ENCODE data around the gene GIPR.
"Not testable (repeated sequence)": the region's sequence is repeated elsewhere in the genome, so short reads cannot be mapped to it uniquely, and the experiment has no call there.

Gene GIPR

DNA sequence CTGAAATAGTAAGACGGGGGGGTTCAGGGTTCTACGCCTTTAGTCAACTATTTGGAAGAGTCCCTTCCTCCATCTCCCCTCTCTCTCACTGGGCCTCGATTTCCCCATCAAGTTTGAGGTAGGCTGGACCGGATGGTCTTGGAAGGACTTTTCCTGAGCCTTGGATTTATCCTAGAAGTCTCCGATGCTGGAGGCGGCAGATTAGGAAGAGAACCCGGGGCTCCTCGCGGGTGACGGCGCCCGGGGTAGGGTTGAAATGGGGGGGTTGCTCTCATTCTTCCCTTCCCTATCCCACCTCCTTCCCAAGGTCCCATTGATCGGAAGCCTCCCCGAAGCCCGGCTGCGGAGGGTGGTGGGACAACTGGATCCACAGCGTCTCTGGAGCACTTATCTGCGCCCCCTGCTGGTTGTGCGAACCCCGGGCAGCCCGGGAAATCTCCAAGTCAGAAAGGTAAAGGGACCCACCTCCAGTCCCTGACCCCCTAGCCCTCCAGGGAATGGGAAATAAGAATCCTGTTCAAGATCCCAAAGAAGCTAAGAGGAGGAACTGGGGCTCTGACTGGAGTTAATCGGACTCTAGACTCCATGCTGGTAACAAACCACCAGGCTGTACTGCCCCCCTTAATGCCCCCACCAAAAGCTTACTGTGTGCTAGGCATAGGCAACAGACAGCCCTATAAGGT is 25.2 kb downstream of the GIPR start:
- FAIRE-seq, result no peak

DNA sequence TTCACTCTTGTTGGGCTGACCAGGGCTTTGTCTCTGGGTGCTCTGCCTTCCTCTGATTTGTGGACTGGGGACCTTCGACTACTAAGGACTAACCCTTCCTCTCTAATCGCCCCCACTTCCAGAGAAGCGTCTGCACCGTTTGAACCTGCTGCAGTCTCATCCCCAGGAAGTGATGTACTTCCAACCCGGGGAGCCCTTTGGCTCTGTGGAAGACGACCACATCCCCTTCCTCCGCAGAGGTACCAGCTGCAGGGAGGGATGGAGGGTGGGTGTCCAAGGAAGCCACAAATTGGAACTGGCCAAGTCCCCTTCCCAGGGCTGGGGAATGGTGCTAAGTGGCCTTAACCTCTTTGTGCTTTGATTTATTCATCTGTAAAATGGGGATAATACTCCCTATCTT is 33.7 kb downstream of the GIPR start:
- no peak for FAIRE-seq

DNA sequence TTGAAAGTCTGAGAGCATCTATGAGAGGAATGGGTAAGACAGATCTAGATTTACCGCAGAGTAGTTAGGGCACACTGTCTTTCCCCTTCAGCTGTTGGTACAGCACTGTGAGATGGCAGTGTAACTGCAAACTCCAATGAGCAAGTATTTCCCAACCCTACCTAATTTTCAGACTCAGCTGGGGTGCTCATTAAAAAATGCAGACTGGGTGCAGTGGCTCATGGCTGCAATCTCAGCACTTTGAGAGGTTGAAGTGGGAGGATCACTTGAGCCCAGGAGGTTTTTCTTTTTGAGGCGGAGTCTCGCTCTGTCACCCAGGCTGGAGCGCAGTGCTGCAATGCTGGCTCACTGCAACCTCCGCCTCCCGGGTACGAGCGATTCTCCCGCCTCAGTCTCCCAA is 37.1 kb downstream of the GIPR start:
- FAIRE-seq, result no peak

DNA sequence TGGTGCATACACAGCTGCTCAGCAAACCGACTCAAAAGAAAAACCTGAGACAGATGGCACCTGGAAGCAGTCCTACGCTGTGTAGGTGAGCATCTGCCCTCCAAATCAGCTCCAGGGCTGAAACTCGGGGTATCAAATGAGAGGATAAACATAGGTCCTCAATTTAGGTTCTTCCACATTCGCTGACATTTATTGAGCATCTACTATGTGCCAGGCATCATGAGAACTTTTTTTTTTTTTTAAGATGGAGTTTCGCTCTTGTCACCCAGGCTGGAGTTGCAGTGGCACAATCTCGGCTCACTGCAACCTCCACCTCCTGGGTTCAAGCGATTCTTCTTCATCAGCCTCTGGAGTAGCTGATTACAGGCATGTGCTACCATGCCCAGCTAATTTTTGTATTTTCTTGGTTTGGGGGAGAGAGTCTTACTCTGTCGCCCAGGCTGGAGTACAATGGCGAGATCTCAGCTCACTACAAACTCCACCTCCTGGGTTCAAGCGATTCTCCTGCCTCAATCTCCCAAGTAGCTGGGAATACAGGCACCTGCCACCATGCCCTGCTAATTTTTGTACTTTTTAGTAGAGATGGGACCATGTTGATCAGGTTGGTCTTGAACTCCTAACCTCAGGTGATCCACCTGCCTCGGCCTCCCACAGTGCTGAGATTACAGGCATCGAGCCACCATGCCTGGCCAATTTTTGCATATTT is 37.8 kb downstream of the GIPR start:
- FAIRE-seq, result no peak

DNA sequence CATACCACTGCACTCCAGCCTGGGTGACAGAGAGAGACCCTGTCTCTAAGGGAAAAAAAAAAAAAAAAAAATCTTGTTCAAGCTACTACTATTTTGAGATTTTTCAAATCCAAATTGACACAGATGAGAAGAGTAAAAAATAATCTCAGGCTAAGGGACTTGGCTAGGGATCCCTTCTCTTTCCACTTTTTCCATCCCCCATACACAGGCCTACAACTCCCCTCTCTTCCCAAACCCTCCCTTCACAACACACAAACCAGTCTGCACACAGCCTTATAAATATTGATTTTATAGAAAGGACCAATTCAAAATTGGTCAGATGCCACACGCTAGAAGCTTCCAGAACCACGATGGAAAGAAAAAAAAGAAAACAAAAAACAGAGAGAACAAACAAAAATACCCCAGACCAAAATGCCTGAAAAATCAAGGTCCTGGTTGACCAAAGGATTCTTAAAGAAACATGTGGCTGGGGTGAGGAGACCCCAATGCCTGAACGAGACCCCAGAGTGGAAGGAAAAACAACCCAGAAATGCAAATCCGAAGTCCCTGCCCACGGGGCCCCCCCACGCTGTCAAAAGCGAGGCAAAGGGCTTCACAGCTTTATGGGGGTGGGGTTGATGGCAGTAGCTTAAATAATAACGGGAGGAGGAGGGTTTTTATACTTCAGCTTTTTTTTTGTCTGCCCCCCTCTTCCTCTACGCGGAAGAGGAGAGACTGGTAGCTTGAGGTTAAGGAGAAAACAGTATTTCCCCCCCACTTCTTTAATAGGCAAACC is 42.5 kb downstream of the GIPR start:
- FAIRE-seq, result no peak

DNA sequence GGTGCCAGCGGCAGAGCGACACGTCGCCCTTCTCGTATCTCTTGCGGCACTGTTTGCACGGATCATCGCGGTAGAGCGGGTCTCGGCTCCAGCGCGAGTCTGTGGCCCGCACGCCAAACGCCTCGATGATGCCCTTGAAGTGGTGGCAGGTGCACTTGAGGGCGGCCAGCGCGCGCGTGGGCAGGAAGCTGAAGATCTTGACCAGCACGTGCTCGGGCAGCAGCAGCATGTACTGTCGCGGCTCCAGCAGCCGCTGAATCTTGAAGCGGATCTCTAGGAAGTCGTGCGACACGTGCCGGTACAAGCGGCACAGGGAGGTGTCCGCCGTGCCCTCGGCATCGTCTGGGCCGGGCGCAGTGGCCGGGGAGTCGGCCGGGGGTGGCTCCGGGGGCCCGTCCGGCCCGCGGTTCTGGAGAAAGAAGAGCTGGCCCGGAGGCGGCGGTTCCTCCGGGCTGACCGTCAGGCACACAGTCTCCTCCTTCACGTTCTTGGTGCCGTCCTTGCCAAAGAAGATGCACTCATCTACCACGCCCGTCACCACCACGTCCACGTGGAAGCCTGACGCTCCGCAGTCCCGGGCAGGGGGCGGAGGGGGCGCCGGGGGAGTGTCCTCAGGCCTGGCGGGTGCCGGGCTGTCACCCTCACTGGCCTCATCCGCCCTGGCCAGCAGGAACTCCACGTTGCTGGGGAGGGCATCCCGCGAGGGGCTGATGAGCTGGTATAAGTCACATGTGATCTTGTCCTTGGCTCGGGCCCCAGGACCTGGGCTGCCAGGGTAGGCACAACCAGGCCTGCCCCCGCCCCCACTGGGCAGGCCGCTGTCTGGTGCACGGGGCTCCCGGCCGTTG is 44.1 kb downstream of the GIPR start:
- FAIRE-seq, result no peak

DNA sequence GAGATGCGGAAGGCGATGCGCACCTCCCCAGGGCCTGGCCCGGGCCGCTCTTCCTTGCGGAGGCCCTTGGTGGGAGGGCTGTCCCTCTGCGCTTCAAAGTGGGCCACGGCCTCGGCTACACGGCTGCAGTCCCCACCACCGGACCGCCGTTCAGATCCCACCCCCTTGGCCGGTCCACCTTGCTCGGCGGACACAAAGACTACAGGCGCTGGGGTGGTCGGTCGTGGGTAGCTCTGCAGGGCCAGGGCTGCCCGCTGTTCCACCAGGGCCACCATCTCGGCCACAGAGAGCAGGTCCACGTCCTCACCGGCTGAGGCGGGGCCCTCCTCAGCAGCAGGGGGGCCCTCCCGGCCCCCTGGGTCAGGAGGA is 44.7 kb downstream of the GIPR start:
- FAIRE-seq, result no peak

DNA sequence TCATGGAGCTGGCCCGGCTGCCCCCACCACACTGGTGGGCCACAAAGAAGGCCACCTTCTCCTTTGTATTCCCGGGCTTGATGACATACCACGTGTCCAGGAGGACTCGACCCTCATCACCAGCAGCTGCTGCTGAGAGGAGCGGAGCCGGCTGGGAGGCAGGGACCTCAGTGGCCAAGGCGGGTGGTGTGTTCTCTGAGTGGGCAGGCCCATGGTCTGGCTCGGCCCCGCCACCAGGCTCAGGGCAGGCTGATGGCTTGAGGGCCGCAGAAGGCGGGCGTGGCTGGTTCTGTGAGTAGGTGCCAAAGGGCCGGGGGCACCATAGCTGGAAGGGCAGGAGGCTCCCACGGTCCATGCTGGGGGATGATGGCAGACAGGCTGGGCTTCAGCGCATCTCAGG is 45.1 kb downstream of the GIPR start:
- FAIRE-seq, result no peak

DNA sequence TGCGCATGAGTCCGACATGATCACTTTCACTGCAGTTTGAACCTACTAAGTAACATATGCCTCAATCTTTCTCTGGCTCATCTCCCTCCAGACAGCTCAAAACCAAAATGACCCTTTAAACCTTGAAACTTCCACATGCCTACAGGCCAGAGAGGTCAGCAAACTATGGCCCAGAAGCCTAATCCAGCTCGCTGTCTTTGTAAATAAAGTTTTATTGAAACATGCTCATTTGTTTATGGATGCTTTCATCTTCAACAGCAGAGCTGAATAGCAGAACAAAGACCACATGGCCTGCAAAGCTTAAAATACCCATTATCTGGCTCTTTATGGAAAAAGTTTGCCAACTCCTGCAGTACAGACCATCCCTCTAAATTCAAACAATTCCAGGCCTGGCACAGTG is 47.1 kb downstream of the GIPR start:
- FAIRE-seq, result no peak

DNA sequence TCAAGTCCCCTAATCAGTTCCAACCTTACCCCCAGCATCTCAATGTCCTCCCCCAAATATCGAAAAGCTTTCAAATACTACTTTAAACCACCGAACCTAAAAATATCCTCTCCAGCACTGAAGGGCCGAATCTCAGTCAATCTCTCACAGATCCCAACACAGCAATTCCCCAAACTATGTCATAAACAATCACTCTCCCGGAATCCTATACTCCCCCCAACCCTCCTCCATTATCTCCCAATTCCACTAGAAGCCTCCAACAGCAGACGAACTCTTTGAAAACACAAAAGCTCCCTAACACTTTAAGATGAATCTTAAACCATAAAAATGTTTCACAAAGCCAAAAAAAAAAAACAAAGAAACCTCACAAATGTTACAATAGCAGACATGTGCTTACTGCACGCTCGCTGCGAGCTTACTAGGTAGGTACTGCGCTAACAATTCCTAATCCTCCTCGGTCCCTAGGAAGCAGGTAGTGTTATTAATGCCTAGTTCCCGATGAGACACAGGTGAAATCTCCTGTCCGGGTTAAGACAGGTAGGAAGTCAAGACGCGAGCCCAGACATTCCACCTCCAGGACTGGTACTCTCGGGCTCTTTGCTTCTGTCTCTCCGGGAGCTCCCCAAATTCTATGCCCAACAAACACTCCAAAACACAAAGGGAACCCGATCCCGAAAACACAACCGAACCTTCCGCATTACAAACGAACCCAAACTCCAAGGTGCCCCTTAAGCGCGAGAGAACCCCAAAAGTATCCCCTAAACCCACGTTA is 48.5 kb downstream of the GIPR start:
- FAIRE-seq, result no peak

DNA sequence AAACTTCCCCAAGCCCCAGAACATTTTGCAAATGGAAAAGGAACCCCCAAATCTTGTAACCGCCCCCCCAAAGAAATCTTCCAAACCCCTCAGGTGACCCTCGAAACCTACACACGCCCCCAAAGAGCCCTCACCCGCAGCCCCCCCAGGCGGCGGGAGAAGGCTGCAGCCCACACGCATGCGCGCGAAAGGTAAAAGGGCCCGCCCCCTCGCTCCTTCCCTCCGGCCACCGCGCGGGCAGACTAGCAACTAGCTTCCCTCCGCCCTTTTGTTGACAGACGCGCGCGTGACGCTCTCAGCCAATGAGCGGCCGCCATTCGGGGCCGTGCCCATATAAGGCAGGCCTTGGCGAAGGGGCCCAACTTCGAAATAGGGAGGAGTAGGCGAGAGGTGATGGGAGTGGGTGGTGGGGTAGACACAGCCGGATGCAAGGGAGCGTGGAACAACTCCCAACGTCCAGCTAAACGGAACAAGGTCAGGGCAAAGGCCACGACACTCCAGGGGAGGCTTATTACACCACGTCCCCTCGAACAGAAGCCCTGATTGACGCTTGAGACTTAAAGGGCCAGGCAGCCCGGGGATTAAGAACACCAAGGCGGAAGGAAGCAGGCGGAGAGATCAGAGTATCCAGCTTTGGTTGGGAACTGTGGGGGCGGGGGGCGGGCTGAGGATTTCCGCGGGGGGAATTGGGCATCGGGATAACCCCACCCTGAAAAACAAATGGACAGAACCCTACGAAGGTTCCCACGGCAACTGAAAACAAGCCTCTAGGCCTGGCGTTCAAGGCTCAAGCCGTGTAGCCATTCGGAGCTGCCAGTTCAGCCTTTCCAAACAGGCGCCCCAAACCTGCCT is 49.3 kb downstream of the GIPR start:
- peak; percentile 96 for FAIRE-seq

DNA sequence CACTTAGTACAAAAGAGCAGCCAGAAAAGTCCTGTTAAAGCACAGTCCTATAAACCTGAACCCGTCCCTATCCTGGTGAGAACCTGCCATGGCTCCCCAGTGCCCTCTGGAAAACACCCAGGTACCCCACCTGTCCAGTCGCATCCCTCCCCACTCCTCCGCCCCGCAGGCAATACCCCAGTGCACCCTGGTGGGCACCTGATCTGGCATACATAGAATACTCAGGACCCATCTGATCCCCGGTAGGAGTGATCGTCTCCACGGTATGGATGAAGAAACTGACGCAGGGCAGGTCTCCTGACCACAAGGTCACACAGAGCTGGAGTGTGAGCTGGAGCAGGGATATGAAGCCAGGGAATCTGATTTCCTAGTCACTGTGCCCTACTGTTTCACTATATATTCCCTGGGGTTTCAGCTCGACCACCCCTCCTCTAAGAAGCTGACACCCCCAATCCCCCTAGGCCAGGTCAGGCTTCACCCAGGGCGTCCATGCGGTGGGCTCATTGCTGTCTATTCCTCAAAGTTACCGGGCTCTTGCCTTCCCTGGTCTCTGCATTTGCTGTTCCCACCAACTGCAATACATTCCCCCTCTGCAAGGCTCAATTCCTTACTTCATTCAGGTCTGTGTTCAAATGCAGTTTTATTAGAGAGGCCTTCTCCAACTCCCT is 50.1 kb downstream of the GIPR start:
- FAIRE-seq, result no peak

DNA sequence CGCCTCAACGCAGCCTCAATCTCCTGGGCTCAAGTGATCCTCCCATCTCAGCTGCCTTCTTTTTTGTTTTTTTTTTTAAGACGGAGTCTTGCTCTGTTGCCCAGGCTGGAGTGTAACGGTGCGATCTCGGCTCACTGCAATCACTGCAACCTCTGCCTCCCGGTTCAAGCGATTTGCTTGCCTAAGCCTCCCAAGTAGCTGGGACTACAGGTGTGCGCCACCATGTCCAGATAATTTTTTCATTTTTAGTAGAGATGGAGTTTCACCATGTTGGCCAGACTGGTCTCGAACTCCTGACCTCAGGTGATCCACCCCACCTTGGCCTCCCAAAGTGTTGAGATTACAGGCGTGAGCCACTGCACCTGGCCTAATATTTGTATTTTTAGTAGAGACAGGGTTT is 52.0 kb downstream of the GIPR start:
- FAIRE-seq, result not testable (repeated sequence)

DNA sequence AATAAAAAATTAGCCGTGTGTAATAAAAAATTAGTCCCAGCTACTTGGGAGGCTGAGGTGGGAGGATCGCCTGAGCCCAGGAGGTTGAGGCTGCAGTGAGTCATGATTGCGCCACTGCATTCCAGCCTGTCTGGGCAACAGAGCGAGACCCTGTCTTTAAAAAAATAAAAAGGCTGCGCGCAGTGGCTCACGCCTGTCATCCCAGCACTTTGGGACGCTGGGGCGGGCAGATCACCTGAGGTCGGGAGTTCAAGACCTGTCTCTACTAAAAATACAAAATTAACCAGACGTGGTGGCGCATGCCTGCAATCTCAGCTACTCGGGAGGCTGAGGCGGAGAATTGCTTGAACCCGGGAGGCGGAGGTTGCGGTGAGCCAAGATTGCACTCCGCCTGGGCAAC is 60.7 kb downstream of the GIPR start:
- not testable (repeated sequence) for FAIRE-seq

DNA sequence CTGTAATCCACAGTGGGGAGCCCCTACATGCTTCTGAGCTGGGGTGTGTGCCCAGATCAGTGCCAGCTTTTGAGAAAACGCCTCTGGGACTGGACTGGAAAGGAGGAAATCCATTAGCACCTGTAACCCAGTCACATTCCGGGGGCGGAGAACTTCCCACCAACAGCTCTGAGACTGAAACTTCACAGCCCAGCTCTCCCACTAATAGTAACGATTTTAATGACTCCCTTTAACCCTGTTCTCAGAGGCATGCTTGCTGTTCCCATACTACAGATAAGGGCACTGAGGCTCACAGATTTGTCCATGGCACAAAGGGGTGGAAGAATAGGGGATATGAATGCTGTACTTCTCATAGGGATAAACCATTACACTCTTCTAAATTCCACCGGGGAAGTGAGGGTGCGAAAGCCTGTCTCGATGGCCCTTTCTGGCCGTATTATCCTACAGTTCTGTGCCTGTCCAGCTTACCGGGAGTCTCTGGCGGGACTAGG is 61.8 kb downstream of the GIPR start:
- FAIRE-seq, result no peak

DNA sequence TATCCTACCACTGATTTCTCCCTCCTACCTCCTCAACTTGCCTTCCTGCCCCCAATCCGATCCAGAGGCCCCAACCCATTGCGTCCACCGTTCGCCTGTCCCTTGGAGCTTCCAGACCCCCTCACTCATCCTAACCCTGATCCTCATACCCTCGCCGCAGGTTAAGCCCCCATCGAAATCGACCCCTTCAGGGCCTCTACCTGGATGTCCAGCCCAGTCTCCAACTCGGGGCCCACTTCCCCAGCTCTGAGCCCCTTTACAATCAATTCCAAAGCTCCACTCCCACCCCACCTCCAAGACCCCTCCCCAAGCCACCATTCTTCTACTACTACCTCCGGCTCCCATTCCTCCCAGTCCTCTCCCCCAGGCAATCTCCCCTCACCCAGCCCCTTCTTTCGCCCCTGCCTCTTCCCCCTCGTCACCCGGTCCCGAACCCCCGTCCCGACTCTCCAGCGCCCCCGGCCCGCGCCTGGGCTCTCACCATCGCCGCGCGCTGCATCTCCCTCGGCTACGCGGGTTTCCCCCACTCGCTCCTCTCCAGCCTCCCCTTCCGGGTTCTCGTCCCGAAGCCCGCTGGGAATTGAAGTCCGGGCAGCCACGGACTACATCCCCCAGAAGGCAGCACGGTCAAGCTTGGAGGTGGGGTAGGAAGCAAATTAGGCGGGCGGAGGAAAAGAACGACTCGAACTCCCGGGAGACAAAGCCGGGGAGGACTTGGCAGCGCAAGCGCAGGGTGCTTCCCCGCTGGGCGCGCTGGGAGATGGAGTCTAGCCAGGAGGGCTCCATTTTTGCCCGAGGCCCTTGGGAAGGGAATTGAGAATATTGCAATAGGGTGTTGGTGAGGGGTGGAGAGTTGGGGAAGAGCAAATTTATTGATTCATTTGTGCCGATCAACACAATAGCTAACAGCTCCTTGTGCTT is 62.6 kb downstream of the GIPR start, which contains the start of gene FBXO46:
Gene FBXO46, minus strand, starts transcription at position 529 of the 921 bp plus-strand sequence. CDS start 17,401 bp downstream, outside the sequence.
- peak; percentile 95 for FAIRE-seq
